ENCODE results near the gene ACP4.

- TF ChIP-seq EZH2phosphoT487 (IDR thresholded peaks at IDR 0.05; ENCODE audit: low read depth, severe bottlenecking, unreplicated experiment) (no peak), EZH2 (IDR thresholded peaks at IDR 0.05; ENCODE audit: borderline replicate concordance) (no peak)
- TF ChIP-seq, protein P1, sequence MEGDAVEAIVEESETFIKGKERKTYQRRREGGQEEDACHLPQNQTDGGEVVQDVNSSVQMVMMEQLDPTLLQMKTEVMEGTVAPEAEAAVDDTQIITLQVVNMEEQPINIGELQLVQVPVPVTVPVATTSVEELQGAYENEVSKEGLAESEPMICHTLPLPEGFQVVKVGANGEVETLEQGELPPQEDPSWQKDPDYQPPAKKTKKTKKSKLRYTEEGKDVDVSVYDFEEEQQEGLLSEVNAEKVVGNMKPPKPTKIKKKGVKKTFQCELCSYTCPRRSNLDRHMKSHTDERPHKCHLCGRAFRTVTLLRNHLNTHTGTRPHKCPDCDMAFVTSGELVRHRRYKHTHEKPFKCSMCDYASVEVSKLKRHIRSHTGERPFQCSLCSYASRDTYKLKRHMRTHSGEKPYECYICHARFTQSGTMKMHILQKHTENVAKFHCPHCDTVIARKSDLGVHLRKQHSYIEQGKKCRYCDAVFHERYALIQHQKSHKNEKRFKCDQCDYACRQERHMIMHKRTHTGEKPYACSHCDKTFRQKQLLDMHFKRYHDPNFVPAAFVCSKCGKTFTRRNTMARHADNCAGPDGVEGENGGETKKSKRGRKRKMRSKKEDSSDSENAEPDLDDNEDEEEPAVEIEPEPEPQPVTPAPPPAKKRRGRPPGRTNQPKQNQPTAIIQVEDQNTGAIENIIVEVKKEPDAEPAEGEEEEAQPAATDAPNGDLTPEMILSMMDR (IDR thresholded peaks at IDR 0.05; ENCODE audit: poor library complexity), result no peak
Observed at GRCh38 chr19:50835103-50835784, 45.0 kb downstream of the ACP4 start.

All from hepatocyte (in vitro differentiated cells).